B cell (primary cell): ENCODE results near the gene KLHL22.

Experiments used
- CTCF ChIP-seq: fragments of 200-600 bp; IDR thresholded peaks from one replicate; pipeline ENCODE4 v1.8.0; 2022; ENCODE audit warnings: antibody characterized with exemption, mild to moderate bottlenecking
- EZH2 ChIP-seq: IDR thresholded peaks from 2 replicates; pipeline ENCODE4 v1.6.1; 2012; ENCODE audit warnings: borderline replicate concordance, low read depth, mild to moderate bottlenecking, moderate library complexity, low read length; ENCODE audit not compliant: insufficient read depth, poor library complexity, severe bottlenecking

- no peak for TF ChIP-seq EZH2
- no peak for TF ChIP-seq CTCF
These were observed 49.1 kb downstream of the KLHL22 start for GRCh38 chr22:20446383-20446970.
